ENCODE results near the gene HMGB2.

- TF ChIP-seq EZH2 (IDR thresholded peaks at IDR 0.05; ENCODE audit: low read depth, unreplicated experiment) (no peak), JUNB (IDR thresholded peaks at IDR 0.05; ENCODE audit: unreplicated experiment) (no peak)
- TF ChIP-seq, protein P1, sequence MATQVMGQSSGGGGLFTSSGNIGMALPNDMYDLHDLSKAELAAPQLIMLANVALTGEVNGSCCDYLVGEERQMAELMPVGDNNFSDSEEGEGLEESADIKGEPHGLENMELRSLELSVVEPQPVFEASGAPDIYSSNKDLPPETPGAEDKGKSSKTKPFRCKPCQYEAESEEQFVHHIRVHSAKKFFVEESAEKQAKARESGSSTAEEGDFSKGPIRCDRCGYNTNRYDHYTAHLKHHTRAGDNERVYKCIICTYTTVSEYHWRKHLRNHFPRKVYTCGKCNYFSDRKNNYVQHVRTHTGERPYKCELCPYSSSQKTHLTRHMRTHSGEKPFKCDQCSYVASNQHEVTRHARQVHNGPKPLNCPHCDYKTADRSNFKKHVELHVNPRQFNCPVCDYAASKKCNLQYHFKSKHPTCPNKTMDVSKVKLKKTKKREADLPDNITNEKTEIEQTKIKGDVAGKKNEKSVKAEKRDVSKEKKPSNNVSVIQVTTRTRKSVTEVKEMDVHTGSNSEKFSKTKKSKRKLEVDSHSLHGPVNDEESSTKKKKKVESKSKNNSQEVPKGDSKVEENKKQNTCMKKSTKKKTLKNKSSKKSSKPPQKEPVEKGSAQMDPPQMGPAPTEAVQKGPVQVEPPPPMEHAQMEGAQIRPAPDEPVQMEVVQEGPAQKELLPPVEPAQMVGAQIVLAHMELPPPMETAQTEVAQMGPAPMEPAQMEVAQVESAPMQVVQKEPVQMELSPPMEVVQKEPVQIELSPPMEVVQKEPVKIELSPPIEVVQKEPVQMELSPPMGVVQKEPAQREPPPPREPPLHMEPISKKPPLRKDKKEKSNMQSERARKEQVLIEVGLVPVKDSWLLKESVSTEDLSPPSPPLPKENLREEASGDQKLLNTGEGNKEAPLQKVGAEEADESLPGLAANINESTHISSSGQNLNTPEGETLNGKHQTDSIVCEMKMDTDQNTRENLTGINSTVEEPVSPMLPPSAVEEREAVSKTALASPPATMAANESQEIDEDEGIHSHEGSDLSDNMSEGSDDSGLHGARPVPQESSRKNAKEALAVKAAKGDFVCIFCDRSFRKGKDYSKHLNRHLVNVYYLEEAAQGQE (IDR thresholded peaks at IDR 0.05; ENCODE audit: unreplicated experiment), result no peak
These were observed 44.8 kb downstream of the HMGB2 start for GRCh38 chr4:173289353-173289727.

All from GM23338 (cell line).